Endodermal cell (in vitro differentiated cells): Measurements from ENCODE around the gene NUMBL. TPM values are rescaled to one million over a fixed set of nuclear protein-coding genes. Genes with fewer than 3 reads are reported as not detected.

ENCODE experiments used
- DNase-seq: peaks from one replicate; pipeline ENCODE4 v3.0.0-alpha.2; 2017
- H3K27ac ChIP-seq: 2 replicates; pipeline ENCODE4 v1.5.1; 2013; ENCODE audit warnings: mild to moderate bottlenecking, low read depth, low read length, moderate library complexity
- H3K27me3 ChIP-seq: 2 replicates; pipeline ENCODE4 v1.6.1; 2013; ENCODE audit warnings: mild to moderate bottlenecking, low read length, moderate library complexity; ENCODE audit not compliant: insufficient read depth, control insufficient read depth, poor library complexity, severe bottlenecking
- H3K36me3 ChIP-seq: 2 replicates; pipeline ENCODE4 v1.7.0; 2013; ENCODE audit warnings: mild to moderate bottlenecking, low read length, moderate library complexity; ENCODE audit not compliant: control insufficient read depth, insufficient read depth
- H3K4me1 ChIP-seq: one replicate; pipeline ENCODE4 v1.7.0; 2013; ENCODE audit warnings: low read length; ENCODE audit not compliant: control insufficient read depth, insufficient read depth
- H3K4me3 ChIP-seq: 2 replicates; pipeline ENCODE4 v1.5.1; 2013; ENCODE audit warnings: mild to moderate bottlenecking, low read length, moderate library complexity
- H3K9ac ChIP-seq: 2 replicates; pipeline ENCODE4 v1.6.1; 2013; ENCODE audit warnings: mild to moderate bottlenecking, low read length, moderate library complexity; ENCODE audit not compliant: poor library complexity, severe bottlenecking; ENCODE audit errors: extremely low read depth
- H3K9me3 ChIP-seq: 2 replicates; pipeline ENCODE4 v1.6.1; 2013; ENCODE audit warnings: mild to moderate bottlenecking, low read length, moderate library complexity; ENCODE audit not compliant: control insufficient read depth
- H3K27ac Mint-ChIP-seq: 2 replicates; pipeline ENCODE4 v1.8.0; 2020; ENCODE audit warnings: mixed read lengths
- H3K27me3 Mint-ChIP-seq: 2 replicates; pipeline ENCODE4 v1.8.0; 2021; ENCODE audit warnings: mild to moderate bottlenecking, mixed read lengths; ENCODE audit not compliant: insufficient read depth
- H3K36me3 Mint-ChIP-seq: 2 replicates; pipeline ENCODE4 v1.8.0; 2020; ENCODE audit warnings: low read depth, mixed read lengths
- H3K4me1 Mint-ChIP-seq: 2 replicates; pipeline ENCODE4 v1.8.0; 2020; ENCODE audit warnings: mixed read lengths
- H3K4me3 Mint-ChIP-seq: 2 replicates; pipeline ENCODE4 v1.8.0; 2020; ENCODE audit warnings: mild to moderate bottlenecking, moderate library complexity, mixed read lengths
- H3K9me3 Mint-ChIP-seq: 2 replicates; pipeline ENCODE4 v1.8.0; 2020; ENCODE audit warnings: mild to moderate bottlenecking, mixed read lengths
- CTCF ChIP-seq: fragments of 200-600 bp; sonication (generic); conservative IDR thresholded peaks from 2 replicates; pipeline ENCODE4 v1.5.0; 2021; ENCODE audit warnings: antibody characterized with exemption, mild to moderate bottlenecking
- WGBS, 2 experiments: methylation state at CpG; one replicate each; pipeline versions ENCODE4 v1.1.5 to v1.1.7; 2013; ENCODE audit warnings: missing lambda C conversion rate in 2 of 2, mixed read lengths in 1 of 2; ENCODE audit not compliant: insufficient coverage in 1 of 2, insufficient read length in 1 of 2; 5-methylcytosine and 5-hydroxymethylcytosine counted together
- total RNA-seq, 2 donors: library from RNA; stranded (reverse); fragmentation: NEBNext Ultra II Directional in 1 of 2; extraction: Animal tissue kit (Norgen Biotek cat#: 25700) in 1 of 2; gene quantifications; 2 replicates in 1 of 2; 3 replicates in 1 of 2; pipeline ENCODE4 v1.2.1, GENCODE V29; 2021

NUMBL gene
- total RNA-seq, 2 donors from 2014 or later = 32.7 to 46.9 TPM

- Histone ChIP-seq H3K4me1 (no peaks in the 10 kb centered on the region), H3K36me3 (peaks cover 47% of the 10 kb centered on the region), H3K4me3 (no peak overlapping the region), H3K27me3 (no peaks in the 10 kb centered on the region), H3K9me3 (no peaks in the 10 kb centered on the region), H3K9ac (no peak overlapping the region), H3K27ac (no peak overlapping the region)
- no peak for TF ChIP-seq CTCF
- no peak overlapping the region for H3K27ac Mint-ChIP-seq
- WGBS, 2 experiments = 91 to 95% methylated on average over 3 of the region's 3 CpGs
- no peak overlapping the region for H3K4me3 Mint-ChIP-seq
- peaks cover 42% of the 10 kb centered on the region for H3K36me3 Mint-ChIP-seq
- DNase-seq = no peak
- no peaks in the 10 kb centered on the region for H3K27me3 Mint-ChIP-seq
- no peaks in the 10 kb centered on the region for H3K4me1 Mint-ChIP-seq
- H3K9me3 Mint-ChIP-seq = no peaks in the 10 kb centered on the region
Observed at GRCh38 chr19:40685016-40685526, 5.4 kb downstream of the NUMBL start.

GRCh38 chr19:40684280-40684679, 6.2 kb downstream of the NUMBL start:
- Mint-ChIP-seq H3K27ac (no peak overlapping the region), H3K4me1 (no peaks in the 10 kb centered on the region), H3K27me3 (no peaks in the 10 kb centered on the region), H3K4me3 (no peak overlapping the region), H3K36me3 (peaks cover 45% of the 10 kb centered on the region), H3K9me3 (no peaks in the 10 kb centered on the region)
- WGBS, 2 experiments = 93 to 94% methylated on average over 32 of the region's 32 CpGs
- H3K27me3 ChIP-seq = no peaks in the 10 kb centered on the region
- H3K9ac ChIP-seq = no peak overlapping the region
- no peak overlapping the region for H3K27ac ChIP-seq
- peaks cover 55% of the 10 kb centered on the region for H3K36me3 ChIP-seq
- no peaks in the 10 kb centered on the region for H3K4me1 ChIP-seq
- H3K4me3 ChIP-seq = no peak overlapping the region
- H3K9me3 ChIP-seq = no peaks in the 10 kb centered on the region
- no peak for TF ChIP-seq CTCF
- no peak for DNase-seq

GRCh38 chr19:40683437-40683836, 7.0 kb downstream of the NUMBL start:
- H3K9ac ChIP-seq = no peak overlapping the region
- no peaks in the 10 kb centered on the region for H3K4me1 ChIP-seq
- Mint-ChIP-seq H3K36me3 (peaks cover 48% of the 10 kb centered on the region), H3K27ac (no peak overlapping the region), H3K9me3 (no peaks in the 10 kb centered on the region), H3K4me1 (no peaks in the 10 kb centered on the region), H3K27me3 (no peaks in the 10 kb centered on the region), H3K4me3 (no peak overlapping the region)
- H3K27ac ChIP-seq = no peak overlapping the region
- no peak for DNase-seq
- H3K9me3 ChIP-seq = no peaks in the 10 kb centered on the region
- no peak for TF ChIP-seq CTCF
- H3K4me3 ChIP-seq = no peak overlapping the region
- peaks cover 59% of the 10 kb centered on the region for H3K36me3 ChIP-seq
- H3K27me3 ChIP-seq = no peaks in the 10 kb centered on the region
- 95 to 96% methylated on average over 9 of the region's 9 CpGs for WGBS, 2 experiments
